DMS114 treated with DMSO at 0.1 percent for 48 hours (cell line): Measurements from ENCODE around the gene ZGRF1.
"Not testable (repeated sequence)": the region's sequence is repeated elsewhere in the genome, so short reads cannot be mapped to it uniquely, and the experiment has no call there.

ENCODE experiments used
- DNase-seq: peaks from one replicate; lab custom pipeline; 2025; ENCODE audit not compliant: unreplicated experiment; lab: John Stamatoyannopoulos, UW

ZGRF1 gene

DNA sequence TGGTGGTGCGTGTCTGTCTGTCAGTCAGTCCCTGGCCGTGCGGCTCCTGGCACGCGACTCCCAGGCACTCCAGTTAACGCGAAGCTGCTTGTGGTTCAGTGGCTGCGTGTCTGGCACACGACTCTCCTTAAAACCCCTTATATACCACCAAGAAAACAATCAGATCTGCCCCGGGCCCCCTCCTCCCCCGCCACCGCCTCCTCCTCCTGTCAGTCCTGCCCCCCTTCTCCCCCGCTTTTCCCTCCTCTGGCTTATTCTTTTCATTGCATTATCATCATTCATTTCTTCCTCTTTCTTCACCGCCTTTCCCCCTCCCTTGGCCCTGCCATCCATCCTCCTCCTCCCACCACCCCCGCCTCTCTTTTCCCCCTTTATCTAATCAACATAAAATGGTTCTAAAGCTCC, 120.6 kb downstream of the ZGRF1 start, which contains the start of gene NEUROG2:
Gene NEUROG2 (minus strand): TSS at position 115 of the 405 bp plus-strand sequence. CDS start 705 bp downstream, outside the sequence.
- DNase-seq: no peak

DNA sequence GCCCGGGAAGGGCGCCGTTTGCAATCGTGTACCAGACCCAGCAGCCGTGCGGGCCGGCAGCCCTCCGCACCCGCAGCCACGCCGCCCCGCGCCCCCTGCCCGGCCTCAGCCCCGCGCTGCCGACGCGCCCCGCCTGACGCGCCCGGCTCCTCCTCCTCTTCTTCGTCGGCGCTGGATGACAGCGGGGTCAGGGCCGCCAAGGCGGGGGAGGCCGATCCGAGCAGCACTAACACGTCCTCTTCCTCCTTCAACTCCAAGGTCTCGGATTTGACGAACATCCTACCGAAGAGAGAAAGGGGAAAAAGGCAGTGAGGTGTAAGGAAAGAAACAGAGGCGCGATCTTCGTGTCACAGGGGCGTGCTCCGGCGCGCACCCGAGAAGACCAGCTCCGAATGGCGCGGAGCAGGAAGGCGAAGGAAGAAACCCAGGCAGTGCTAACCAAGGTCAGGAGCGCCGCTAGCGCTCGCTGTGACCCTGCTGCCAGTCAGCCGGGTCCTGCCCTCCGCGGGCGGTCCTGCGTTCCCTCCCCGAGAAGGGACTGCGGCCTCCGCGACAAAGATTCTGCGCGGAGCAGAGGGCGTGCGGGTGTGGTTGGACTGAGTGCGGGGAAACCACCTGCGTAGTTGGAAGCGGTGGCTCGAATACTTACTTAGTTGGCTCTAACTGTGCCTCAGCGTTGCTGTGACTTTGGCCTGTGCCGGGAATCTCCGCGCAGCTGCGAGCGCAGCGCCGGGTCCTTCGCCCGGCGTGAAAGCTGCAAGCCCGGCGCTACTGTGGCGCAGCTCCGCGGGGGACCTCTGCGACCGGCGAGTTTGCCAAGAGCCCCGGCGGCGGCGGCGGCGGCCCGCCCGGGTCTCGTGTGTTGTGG, 121.3 kb downstream of the ZGRF1 start:
- DNase-seq: no peak

DNA sequence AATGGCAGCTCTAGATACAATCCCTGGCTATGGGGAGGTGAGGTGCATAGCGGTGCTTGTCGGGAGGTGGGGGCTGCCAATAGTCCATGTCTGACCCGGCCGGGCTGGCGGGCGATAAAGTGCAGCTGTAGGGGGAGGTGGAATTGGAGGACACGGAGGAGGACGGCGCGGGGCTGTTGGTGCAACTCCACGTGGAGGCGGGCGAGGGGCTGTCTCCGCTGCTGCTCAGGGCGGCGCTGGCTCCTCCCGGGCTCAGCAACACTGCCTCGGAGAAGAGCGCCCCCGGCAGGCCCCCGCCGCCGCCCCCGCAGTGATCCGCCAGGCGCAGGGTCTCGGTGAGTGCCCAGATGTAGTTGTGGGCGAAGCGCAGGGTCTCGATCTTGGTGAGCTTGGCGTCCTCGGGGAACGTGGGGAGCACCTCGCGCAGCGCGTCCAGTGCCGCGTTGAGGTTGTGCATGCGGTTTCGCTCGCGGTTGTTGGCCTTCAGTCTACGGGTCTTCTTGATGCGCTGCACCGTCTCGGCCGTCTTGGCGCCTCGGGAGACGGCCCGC, 122.0 kb downstream of the ZGRF1 start:
- DNase-seq: no peak

DNA sequence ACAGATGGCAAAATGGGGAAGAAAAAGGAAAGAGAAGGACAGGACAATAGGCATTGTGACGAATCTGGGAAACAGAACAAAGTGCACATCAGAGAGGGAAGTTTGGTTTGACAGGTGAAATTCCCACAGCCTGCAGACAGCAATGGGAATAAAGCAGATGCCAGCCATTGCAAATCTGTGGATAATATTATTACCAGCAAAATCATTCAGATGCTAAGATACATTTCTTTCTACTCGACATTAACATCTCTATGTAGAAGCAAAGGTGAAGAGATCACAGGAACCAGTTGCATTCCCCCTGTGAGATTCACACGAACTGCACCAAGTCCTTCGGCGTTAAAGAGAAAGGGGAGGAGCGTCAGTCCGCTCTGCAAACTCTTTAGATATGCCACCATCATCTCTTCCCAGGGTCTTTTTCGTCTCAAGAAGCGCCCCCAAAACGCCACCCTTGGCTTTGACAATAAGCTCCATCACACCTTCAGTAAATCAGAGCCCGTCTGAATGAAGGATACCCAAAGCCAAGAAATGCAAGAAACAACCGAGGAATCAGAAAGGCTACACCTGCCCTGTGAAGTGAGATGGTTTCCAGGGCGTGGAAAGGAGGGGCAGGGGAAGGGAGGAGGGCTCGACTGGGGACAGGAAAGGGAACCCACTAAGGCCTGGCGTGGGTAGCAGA, 122.6 kb downstream of the ZGRF1 start:
- DNase-seq: no peak

DNA sequence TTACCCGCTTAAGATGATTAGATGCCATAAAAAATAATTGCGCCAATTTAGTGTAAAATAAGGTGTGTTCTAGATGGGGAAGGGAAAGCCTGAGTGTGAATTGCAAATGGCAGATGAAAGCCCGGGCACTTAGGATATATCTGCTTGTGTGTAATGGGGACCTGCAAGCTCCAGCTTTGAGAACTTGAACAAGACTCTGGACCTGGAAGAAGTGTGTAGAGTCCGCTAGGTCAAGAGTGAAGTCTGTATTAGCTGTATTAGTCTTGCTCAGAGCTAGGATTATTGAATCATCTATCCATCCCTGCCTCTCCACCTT, 124.9 kb downstream of the ZGRF1 start:
- no peak for DNase-seq

DNA sequence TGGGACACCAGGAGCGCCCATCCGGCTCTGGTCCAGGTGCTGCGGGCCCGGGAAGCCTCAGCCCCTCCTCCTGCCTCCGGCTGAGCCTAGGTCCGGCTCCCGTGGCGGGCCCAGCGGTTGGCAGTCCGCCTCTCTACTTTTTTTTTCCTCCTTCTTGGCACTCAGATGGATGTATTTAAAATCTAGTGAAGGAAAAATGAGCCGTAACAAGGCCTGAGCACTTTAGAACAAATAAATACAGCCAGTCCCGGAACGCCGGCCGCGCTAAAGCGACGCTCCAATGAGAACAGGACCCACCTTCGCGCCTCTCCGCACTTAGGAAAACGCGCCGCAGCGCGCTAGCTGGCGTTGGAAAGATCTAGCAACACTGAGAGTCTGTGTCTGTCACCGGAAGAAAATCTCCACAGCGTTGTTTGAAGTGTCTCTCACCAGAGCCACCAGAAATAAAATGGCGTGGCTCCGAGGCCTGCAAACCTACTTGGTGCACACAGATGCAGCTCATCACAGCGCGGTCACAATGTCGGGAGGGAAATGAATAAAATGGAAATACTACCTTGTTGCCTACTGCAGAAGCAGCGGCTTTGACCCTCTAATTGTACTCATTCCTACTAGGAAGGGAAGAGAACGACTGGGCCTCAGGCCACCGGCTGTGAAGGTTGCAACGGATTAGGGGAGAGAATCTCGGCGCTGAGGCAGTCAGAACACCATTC, 125.5 kb downstream of the ZGRF1 start:
- no peak for DNase-seq

DNA sequence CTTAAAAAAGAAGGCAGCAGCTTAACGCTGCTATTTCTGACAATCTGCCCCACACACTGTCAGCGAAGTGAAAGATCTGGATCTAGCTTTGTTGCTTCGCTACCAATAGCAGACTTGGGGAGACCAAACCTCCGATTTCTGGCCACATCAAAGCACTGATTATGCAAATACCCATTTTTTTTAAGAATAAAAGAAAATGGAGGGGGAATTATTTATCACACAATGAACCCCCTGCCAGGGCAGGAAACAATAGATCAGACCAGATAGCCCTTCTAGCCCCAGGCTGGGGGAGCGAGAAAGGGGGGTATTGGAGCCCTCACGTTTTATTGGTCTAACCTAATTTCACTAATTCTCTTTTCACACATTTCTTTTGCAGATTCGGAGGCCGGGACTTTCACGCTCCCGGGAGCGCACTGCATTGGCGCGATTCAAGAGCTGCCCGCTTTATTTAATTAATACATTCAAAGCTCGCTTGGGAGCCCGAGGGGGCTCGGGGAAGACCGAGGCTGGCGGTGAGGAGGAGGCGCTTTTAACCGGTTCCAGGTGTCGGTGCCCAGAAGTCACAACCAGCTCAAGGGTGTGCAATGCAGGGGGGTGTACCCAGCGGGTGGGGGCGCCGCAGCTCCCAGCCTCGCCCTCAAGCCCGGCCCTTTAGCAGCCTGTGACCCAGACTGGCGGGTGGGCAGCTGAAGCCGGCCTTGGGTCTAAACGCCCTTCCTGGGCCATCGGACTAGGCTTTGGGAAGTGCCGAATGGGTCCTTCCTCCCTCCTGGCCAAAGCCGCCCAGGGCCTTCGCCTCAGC, 126.2 kb downstream of the ZGRF1 start:
- DNase-seq: no peak

DNA sequence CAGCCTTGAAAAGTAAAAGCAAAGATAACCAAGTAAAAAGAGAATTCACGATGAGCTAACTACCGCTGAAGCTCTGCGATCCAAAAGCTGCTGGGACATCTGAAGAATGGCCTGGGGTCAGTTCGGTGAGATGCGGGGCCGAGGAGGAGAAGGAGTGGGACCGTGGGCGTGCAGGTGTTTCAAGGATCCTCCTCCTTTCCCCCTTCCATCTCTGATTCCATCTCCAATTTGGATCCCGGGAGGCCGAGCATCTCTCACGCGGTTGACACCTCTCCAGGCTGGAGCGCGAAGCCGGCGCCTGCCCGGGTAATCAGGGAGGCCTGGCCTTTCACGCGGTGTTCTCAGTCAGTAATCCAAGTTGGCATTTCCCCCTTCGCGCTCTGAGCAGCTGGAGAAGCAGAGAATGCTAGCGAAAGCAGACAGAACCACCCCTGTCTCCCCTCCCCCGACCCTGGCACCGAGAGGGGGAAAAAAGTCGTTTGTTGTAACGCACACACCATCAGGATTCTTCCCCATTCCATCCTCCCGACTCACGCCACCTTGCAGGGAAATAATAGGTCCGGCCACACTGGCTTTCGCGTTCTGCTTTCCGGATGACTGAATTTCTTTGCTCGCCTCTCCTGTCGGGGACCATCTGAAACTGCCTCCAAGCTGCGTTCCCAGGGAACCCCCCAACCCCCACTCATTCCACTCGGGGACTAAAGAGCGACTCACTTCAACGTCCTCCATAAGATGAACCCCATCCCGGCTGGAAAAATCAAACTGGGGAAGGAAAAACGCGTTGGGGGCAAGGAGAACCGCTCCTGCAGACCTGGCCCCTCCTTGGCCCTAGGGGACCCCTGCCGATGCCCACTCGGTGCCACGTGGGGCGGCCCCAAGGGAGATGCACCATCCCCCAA, 127.2 kb downstream of the ZGRF1 start:
- no peak for DNase-seq

DNA sequence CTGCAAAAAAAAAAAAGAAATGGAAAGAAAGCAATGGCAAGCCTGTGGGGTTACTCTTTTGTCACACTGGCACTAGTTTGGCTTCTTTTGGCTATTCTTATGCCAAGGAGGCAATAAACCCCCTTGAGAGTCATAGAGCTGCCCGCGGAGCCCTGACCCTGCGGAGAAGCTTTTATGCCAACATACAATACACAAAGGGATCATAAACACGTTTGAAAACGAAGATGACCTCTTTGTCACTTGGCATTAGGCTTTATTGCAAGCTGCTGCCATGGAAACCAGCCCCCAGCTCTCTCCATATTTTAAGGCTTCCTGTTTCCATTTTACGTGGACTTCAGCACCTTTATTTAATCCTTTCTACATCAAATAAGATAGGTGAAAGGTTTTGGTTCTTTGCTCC, 128.4 kb downstream of the ZGRF1 start:
- DNase-seq: no peak

DNA sequence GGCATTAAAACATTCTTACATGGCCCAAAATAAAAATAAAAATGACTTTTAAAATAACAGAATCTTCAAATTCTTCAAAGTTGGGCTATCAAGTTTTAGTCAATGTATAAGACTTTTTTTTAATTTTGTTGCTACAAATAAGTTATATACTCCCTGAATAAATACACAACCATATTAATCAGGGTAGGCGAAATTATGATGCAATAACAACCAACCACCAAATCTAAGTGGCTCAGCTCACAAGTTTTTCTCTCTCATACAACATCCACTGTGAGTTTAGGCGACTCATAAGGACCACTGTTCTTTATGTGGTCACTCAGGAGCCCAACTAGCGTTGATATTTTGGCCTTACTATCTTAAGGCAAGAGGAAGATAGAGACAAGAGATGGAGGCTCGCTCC, 131.9 kb downstream of the ZGRF1 start:
- DNase-seq: no peak

DNA sequence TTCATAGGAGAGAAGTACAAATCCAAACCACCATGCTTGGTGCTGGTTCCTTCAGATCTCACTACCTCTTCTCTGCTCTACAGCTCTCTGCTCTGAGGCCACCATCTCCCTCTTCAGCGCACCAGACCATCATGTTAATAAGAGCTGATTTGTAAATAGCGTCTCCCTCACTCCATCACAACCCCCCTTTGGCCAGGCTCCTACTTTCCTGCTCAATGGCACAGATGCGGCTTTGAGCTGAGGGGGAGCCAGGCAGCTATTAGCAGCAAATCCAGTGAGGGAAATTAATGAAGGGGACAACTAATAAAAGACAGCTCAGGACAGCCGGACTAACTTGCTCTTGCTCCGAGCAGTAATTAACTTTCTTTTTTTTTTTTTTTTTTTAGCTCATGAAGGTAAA, 133.8 kb downstream of the ZGRF1 start:
- DNase-seq: no peak

DNA sequence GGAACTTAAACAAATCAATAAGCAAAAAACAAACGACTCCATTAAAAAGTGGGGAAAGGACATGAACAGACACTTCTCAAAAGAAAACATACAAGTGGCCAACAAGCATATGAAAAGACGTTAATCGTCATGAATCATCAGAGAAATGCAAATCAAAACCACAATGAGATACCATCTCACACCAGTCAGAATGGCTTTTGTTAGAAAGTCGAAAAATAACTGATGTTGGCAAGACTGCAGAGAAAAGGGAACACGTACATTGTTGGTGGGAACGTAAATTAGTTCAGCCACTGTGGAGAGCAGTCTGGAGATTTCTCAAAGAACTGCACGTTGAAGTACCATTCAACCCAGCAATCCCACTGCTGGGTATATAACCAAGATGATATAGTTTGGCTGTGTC, 144.4 kb downstream of the ZGRF1 start:
- no peak for DNase-seq

DNA sequence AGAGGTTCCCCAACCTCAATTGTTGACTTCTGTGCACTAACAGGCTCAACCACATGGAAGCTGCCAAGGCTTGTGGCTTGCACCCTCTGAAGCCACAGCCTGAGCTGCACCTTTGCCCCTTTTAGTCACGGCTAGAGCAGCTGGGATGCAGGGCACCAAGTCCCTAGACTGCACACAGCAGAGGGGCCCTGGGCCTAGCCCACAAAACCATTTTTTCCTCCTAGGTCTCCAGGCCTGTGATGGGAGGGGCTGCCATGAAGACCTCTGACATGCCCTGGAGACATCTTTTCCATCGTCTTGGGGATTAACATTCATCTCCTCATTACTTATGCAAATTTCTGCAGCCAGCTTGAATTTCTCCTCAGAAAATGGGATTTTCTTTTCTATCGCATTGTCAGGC, 145.9 kb downstream of the ZGRF1 start:
- not testable (repeated sequence) for DNase-seq
